HG02763 (cell line): Measurements from ENCODE around the gene MMEL1.
"Not testable (repeated sequence)": the region's sequence is repeated elsewhere in the genome, so short reads cannot be mapped to it uniquely, and the experiment has no call there.

Source experiments
- ATAC-seq: cut with Tn5 transposase; IDR thresholded peaks from one replicate; pipeline ENCODE4 v1.9.1; 2021; ENCODE audit warnings: mild to moderate bottlenecking, moderate library complexity; ENCODE audit not compliant: unreplicated experiment

Gene MMEL1

GRCh38 chr1:2575801-2576663 is 56.8 kb downstream of the MMEL1 start:
- ATAC-seq, result no peak

GRCh38 chr1:2574350-2574749 is 58.5 kb downstream of the MMEL1 start:
- ATAC-seq, result no peak

DNA sequence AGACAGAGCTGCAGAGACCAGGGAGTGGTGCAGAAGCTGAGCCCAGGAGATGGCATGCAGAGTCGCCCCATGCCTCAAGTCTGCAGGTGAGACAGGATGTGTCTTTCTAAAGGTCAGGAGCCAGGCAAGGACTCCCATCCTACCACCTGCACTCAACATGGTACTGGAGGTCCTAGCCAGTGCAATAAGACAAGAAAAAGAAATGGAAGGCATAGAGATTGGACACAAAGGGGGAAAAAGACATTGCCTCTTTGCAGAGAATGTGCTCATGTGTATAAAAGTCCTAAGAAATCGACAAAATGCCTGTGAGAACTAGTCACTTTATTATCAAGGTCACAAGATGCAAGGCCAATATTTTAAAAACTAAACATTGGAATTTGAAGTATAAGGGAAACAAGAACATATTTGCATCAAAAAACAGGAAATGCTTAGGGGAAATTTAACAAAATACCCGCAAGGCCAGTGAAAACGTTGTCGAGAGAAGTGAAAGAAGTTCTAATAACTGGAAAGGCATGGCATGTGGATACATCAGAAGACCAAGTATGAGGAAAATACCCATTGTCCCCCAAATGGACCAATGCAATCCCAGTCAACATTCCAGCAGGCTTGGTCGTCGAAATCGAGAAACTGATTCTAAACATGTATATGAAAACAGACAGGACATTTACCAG is 59.4 kb downstream of the MMEL1 start:
- no peak for ATAC-seq

DNA sequence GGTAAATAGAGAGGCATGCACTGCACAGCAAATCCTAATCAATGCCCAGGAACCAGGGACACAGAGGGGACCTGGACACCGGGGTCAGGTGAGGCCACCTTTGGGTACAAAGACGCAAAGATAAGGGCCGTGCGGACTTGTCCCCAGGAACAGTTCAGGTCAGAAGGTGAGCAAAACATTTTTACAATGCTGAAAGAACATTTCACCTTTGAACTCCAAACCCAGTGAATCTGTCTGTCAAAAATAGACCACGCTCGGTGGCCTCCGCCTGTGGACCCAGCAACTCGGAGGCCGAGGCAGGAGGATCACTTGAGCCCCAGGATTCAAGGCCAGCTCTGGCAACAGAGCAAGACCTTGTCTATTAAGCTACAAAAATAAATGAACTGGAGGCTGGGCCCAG is 61.5 kb downstream of the MMEL1 start:
- ATAC-seq, result no peak

DNA sequence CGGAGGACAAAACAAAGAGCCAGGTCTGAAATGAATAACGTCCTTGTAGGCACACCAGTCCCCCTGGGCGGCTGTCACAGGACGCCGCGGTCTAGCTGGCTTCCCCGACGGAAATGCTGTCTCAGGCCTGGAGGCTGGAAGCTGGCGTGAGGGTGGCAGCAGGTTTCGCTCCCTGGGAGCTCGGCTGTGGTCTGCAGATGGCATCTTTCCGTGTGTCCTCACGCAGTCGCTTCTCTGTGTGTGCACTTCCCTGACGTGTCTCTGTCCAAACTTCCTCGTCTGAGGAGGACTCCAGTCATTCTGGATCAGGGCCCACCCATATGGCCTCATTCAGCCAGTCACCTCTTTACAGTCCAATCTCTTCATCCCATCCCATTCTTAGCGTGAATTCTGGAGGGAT is 62.5 kb downstream of the MMEL1 start:
- no peak for ATAC-seq

GRCh38 chr1:2569703-2570102 is 63.1 kb downstream of the MMEL1 start:
- not testable (repeated sequence) for ATAC-seq

DNA sequence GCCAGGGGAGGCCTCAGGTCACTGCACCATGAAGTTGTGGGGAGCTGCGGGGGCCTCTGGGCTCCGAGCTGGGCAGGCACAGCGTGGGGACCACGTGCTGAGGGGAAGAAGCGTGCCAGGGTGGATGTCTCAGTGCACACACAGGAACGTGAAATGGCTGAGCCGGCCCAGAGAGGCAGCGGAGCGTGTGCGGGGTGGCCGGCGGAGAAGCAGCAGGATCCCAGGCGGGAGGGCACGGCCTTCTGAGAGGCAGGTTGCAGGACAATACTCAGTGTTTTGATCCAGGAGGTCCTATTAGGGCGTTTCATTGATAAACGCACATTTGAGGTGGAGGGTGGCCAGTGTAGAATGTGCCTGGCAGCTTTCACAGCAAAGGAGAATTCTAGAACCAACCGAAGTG is 63.8 kb downstream of the MMEL1 start:
- ATAC-seq, result no peak

DNA sequence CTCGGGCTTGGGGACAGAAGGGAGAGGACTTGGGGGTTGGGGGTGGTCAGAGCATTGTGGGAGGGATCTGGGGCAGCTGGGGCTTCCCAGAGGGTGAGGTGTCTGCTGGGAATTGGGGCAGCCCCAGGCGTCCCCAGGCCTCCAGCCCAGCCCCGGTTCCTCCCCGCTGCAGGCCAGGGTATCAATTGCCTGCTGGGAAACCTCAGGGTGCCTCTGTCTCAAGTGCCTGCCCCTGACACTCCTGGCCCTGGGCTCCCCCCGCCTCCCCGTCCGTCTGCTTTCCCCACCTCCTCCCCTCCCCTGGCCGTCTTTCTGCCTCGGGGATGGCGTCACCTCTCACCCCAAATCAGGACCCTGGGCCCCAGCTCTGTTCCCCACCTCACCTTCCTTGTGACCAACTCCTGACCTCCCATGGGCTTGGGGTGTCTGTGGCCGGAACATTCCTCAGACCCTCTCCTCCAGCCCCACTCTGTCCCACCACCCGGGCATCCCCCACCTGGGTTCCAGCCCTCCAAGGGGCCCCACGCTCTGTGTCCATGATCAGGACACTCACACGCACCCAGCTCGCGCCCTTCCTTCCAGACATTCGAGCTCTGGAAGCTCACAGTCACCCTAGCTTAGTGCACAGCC is 64.5 kb downstream of the MMEL1 start:
- not testable (repeated sequence) for ATAC-seq

DNA sequence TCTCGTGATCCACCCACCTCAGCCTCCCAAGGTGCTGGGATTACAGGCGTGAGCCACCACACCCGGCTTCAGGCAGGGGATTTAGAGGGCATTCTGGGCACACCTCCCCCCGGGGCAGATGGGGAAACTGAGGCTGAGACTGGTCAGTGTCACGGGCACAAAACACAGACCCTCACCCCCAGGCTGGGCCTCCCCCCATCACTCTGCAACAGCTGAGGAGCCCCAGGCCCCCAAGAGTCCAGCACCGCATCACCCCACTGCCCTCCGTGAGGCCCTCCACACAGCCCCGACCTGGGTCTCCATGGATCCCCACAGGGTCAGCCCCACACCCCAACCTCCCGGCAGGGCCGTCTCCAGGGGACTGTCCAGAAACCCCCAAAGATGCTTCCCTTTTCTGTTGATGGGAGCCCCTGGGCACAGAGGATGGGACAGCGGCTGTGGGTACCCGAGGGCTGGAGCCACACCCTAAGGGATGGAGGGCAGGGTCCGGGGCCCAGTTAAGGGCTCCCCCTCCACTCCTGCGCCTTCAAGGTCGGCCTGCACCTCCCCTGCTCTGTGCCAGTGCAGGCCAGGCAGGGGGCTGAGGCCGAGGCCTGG is 65.6 kb downstream of the MMEL1 start:
- no peak for ATAC-seq

DNA sequence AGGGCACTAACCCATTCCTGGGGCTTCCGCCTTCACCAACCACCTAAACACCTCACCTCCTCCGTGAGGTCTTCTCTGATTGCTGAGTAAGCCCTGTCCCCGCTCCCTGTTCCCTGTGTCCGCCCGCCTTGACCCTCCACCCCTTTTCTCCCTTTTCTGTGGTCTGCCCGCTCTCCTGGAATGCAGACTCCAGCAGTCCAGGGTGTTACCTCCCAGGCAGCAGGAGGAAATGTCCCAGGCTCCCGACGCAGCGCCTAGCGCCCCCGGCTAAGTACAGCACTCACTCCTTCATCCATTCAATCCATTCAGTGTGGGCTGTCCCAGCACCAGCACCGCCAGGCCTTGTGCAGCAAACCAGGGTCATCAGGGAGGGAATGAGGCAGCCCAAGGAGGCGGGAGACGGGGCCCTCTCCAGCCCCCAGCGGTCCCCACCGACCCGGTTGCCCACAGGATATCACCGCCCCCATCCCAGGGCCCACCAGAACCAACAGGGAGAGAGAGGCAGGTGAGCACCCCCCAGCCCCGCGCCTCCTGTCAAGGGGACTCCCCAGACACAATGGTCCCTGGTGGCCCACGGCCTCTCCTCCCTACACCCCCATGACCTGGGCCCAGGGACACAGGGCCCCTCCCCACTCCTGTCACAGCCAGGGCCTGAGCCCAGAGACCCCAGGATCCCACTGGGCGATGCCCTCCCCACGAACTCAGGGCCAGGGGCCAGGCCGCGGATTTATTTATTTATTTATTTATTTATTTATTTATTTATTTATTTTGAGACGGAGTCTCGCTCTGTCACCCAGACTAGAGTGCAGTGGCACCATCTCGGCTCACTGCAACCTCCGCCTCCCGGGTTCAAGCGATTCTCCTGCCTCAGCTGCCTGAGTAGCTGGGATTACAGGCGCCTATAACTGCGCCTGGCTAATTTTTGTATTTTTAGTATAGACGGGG is 66.4 kb downstream of the MMEL1 start:
- ATAC-seq, result no peak

DNA sequence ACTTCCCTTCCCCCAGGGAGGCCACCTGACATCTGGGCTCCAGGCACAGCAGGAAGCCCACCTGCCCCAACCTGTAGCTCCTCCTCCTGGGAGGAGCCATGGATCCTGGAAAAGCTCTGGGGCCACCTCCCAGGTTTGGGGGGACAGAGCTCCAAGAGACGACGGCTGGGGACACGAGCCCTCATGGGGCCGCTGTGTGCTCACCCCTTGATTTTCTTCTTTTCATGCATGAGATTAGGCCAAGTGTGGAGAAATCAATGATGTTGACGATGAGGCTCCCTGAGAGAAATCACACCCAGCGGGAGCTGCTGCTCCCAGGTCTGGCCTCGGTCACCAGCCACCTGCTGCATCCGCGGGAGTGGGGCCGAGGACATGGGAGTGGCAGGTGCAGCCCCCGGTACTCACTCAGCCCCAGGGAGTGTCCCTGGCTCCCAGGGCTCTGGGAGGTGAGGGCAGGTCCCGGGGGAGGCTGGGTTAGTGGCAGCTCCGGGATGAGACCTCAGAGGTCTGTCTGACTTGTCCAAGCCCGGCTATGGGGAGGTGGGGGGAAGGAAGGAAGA is 67.9 kb downstream of the MMEL1 start:
- no peak for ATAC-seq

DNA sequence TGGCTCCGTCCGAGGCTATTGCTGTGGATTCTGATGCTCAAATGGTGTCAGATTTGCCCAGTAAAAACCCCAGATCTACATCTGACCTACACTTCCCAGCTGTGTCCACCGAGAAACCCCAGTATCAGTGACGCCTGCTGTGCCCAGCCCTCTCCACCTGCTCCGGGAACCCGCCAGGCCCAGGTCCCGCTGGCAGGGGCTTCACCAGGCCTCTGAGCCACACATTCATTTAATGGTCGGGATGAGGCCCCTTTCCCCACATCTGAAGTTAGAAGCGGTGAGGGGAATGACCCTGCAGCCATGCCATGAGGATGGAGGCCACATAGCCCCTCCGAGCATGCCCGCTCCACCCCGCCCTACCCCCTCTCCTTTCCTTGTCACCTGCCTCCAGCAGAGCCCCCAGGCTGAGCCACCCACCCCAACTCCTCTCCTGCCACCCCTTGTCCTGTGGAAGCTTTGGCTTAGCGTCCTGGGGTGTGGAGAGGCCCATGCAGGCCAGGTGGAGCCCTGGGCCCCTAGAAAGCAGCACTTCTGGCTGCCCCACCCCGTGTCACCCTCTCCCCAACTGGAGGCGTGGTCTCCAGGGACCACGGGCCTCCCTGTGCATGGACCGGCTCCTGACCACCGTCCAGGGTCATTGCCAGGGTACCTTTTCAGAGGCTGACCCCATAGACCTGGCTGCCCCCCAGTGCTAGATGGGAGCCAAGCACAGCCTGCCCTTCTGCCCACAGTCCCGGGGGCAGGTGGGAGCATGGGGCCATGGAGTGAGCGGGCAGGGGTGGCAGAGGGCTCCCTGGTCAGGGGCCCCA is 68.6 kb downstream of the MMEL1 start:
- ATAC-seq, result no peak

DNA sequence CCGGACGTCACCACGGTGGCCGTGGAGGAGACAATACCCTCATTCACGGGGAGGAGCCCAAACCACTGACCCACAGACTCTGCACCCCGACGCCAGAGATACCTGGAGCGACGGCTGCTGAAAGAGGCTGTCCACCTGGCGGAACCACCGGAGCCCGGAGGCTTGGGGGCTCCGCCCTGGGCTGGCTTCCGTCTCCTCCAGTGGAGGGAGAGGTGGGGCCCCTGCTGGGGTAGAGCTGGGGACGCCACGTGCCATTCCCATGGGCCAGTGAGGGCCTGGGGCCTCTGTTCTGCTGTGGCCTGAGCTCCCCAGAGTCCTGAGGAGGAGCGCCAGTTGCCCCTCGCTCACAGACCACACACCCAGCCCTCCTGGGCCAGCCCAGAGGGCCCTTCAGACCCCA is 69.6 kb downstream of the MMEL1 start:
- ATAC-seq, result no peak

GRCh38 chr1:2561898-2562895 is 70.6 kb downstream of the MMEL1 start:
- ATAC-seq, result no peak

- no peak for ATAC-seq
These were observed 71.4 kb downstream of the MMEL1 start for GRCh38 chr1:2561446-2561845.

DNA sequence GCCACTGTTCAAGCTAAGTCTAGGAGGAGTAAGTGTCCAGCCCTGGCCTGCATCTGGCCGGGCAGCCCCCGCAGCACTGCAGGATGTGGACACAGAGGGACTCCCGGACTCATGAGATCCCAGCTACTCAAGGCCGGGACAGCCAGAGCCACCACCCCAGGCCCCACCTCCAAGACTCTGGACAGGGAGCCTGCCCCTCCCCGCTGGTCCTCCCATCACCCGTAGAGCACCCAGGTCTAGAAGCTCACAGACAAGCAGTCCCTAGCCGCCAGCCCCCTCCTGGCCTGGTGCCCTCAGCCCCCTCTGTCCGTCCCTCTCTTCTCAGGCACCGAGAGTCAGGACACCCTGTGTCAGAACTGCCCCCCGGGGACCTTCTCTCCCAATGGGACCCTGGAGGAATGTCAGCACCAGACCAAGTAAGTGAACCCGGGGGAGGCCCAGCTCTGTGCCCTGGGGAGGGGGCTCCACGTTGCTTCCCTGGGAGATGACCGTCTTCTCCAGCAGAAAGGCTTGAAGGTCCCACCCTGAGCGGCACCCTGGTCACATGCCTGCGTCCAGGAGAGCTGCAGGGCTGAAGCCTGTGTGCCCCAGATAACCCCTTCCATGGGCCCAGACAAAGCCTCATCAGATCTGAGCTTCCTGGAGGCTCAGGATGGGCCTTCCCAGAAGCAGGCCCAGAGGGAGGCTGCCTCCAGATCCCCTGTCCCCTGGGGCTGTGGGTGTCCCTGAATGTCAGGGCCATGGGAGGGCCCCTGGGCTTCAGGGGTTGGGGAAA is 72.3 kb downstream of the MMEL1 start:
- ATAC-seq, result no peak
